ENCODE results near the gene RPL22. TPM values are rescaled to one million over a fixed set of nuclear protein-coding genes. Genes with fewer than 3 reads are reported as not detected.

RPL22 gene
- total RNA-seq, 4 donors from 2014 or later, result 142 to 235 (median 159) TPM

DNA sequence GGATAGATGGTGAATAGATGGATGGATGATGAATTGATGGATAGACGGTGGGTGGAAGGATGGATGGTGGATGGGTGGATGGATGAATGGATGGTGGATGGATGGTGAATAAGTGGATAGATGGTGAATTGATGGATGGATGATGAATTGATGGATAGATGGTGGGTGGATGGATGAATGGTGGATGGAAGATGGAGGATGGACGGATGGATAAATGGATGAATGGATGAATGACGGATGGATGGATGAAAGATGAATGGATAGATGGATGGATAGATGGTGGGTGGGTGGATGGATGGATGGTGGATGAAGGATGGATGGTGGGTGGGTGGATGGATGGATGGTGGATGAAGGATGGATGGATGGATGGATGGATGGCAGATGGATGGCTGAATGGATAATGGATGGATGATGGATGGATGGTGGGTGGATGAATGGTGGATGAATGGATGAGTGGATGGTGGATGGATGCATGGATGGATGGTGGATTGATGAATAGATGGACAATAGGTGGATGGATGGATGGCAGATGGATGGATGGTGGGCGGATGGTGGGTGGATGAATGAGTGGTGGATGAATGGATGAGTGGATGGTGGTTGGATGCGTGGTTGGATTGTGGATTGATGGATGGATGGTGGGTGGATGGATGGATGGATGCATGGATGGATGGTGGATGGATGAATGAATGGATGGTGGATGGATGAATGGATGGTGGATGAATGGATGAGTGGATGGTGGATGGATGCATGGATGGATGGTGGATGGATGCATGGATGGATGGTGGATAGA is 24.6 kb downstream of the RPL22 start:
- 86 to 94% methylated on average over 5 of the region's 5 CpGs for WGBS, 2 donors
- H3K27me3 ChIP-seq, result peaks cover 5 to 84% of the 10 kb centered on the region in 2 donors
- no peak for TF ChIP-seq POLR2A (IDR thresholded peaks at IDR 0.05)
- no peak for DNase-seq (ENCODE audit: low spot score in 2 of 2)
- no peak overlapping the region for H3K4me3 ChIP-seq
- no peaks in the 10 kb centered on the region for H3K9me3 ChIP-seq
- no peak overlapping the region for H3K27ac ChIP-seq
- no peaks in the 10 kb centered on the region for H3K36me3 ChIP-seq
- peaks cover 0 to 12% (median 8%) of the 10 kb centered on the region in 4 donors for H3K4me1 ChIP-seq

DNA sequence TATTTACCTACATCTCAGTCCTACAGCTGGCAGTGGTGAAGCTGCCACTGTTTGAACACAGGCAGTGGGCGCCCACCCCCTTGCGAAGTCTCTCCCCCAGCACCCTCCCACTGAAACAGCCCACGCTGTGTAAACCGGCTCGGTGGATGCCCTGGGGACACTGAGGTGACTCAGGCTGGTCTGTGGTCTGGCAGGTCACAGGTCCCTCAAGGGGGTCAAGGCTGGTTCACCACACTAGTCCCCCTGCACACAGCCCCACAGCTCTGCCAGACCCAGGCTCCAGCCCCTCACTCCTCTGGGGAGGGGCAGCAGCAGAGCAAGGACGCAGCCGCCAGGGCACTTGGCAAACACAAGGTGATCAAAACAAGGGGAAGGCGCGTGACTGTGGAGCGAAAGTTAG is 26.8 kb downstream of the RPL22 start:
- no peaks in the 10 kb centered on the region for H3K4me1 ChIP-seq
- H3K36me3 ChIP-seq, result no peaks in the 10 kb centered on the region
- no peaks in the 10 kb centered on the region for H3K9me3 ChIP-seq
- WGBS, 2 donors, result 76 to 84% methylated on average over 7 to 9 of the region's 10 CpGs
- peaks cover 1 to 73% of the 10 kb centered on the region in 2 donors for H3K27me3 ChIP-seq
- no peak for DNase-seq (ENCODE audit: low spot score in 2 of 2)
- no peak for TF ChIP-seq POLR2A (IDR thresholded peaks at IDR 0.05)
- TF ChIP-seq, protein P1, sequence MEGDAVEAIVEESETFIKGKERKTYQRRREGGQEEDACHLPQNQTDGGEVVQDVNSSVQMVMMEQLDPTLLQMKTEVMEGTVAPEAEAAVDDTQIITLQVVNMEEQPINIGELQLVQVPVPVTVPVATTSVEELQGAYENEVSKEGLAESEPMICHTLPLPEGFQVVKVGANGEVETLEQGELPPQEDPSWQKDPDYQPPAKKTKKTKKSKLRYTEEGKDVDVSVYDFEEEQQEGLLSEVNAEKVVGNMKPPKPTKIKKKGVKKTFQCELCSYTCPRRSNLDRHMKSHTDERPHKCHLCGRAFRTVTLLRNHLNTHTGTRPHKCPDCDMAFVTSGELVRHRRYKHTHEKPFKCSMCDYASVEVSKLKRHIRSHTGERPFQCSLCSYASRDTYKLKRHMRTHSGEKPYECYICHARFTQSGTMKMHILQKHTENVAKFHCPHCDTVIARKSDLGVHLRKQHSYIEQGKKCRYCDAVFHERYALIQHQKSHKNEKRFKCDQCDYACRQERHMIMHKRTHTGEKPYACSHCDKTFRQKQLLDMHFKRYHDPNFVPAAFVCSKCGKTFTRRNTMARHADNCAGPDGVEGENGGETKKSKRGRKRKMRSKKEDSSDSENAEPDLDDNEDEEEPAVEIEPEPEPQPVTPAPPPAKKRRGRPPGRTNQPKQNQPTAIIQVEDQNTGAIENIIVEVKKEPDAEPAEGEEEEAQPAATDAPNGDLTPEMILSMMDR (IDR thresholded peaks at IDR 0.05), result no peak
- no peak for TF ChIP-seq EP300 (IDR thresholded peaks at IDR 0.05)
- H3K27ac ChIP-seq, result no peak overlapping the region
- H3K4me3 ChIP-seq, result no peak overlapping the region

DNA sequence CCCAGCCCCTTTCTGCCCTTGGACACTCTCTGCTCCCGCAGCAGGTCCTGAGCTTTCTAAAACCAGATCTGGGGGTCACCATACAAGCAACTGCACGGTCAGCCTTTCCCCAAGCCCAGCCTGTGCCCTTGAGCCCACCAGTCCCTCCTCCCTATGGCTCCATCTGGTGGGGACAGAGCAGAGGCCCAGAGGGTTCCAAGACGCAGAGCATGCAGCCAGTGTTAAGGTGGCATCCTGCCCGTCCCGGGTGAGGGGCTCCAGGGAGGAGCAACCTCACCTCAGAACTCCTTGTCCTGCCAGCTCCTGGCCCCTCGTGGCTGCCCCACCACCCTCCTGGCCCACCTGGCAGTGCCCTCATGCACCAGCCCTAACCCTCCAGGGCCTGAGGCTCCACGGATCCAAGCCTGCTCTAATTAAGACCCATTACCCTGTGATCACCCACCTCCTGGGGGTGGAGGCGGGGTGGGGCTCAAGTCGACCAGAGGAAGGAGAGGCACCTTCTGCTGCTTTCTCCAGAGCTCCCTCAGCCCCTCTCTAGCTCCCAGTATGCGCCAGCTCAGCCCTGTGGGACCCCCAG is 27.8 kb downstream of the RPL22 start:
- H3K27ac ChIP-seq, result no peak overlapping the region
- no peak for TF ChIP-seq EP300 (IDR thresholded peaks at IDR 0.05)
- TF ChIP-seq, protein P1 (IDR thresholded peaks at IDR 0.05), result no peak
- no peak for TF ChIP-seq POLR2A (IDR thresholded peaks at IDR 0.05)
- no peak overlapping the region for H3K4me3 ChIP-seq
- H3K9me3 ChIP-seq, result no peaks in the 10 kb centered on the region
- no peaks in the 10 kb centered on the region for H3K4me1 ChIP-seq
- 43 to 65% methylated on average over 5 to 9 of the region's 10 CpGs for WGBS, 2 donors
- H3K27me3 ChIP-seq, result peaks cover 0 to 64% of the 10 kb centered on the region in 2 donors
- no peak for DNase-seq (ENCODE audit: low spot score in 2 of 2)
- H3K36me3 ChIP-seq, result no peaks in the 10 kb centered on the region

DNA sequence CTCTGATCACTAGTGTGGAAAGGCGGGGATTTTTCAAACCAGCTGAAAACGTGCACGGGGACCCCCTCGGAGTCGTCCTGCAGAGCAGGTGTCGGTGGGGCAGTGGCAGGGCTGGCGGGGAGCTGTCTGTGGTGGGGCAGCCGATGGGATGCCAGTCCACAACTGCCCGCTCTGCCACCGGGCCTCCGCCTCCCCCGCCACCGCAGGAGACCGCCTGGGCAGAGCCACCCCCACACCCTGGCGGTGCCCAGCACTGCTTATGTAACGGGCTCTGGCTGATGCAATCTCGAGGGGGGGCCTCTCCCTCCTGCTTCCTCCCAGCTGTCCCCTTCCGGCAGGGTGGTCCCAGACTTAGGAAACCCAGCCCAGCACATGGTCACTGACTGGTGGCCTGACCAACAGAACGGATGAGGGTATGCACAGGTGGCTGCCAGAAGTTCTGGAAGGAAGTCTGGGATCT is 28.6 kb downstream of the RPL22 start:
- 47 to 63% methylated on average over 15 to 19 of the region's 19 CpGs for WGBS, 2 donors
- Histone ChIP-seq H3K9me3 (no peaks in the 10 kb centered on the region), H3K36me3 (no peaks in the 10 kb centered on the region), H3K4me1 (no peaks in the 10 kb centered on the region), H3K27ac (no peak overlapping the region), H3K4me3 (no peak overlapping the region), H3K27me3 (peaks cover 0 to 56% of the 10 kb centered on the region in 2 donors)
- no peak for TF ChIP-seq EP300 (IDR thresholded peaks at IDR 0.05)
- TF ChIP-seq, protein P1 (IDR thresholded peaks at IDR 0.05), result no peak
- no peak for TF ChIP-seq POLR2A (IDR thresholded peaks at IDR 0.05)
- no peak for DNase-seq (ENCODE audit: low spot score in 2 of 2)

DNA sequence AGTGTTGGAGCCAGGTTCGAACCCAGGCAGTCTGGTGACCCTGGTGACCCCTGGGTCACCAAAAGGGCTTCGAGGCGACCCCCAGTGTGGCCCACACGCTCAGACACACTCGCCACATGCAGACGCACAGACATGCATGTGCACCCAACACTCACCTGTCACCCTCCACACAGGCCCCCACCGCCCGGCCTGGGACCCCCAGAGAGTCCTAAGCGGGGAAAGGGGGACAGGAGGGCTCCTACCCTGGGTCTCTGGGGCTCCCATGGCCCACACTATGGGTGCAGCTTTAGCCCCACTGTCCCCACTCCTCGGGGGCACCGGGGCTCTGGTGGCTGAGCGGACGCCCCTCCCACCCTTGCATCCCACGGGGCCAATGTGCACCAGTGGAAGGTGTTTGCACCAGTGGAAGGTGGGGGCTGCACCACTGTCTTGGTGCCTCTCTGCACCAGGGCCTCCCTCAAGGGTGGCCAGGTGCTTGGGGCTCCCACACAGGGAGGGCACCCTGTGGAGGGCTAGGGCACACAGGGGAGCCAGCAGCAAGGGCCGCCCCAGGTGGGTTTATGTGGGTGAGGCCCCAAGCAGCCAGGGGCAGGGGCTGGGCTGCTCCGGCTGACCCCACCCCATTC is 29.2 kb downstream of the RPL22 start:
- Histone ChIP-seq H3K4me1 (no peaks in the 10 kb centered on the region), H3K4me3 (no peak overlapping the region), H3K9me3 (no peaks in the 10 kb centered on the region), H3K36me3 (no peaks in the 10 kb centered on the region), H3K27me3 (peaks cover 0 to 53% of the 10 kb centered on the region in 2 donors), H3K27ac (no peak overlapping the region)
- no peak for DNase-seq (ENCODE audit: low spot score in 2 of 2)
- no peak for TF ChIP-seq EP300 (IDR thresholded peaks at IDR 0.05)
- no peak for TF ChIP-seq POLR2A (IDR thresholded peaks at IDR 0.05)
- TF ChIP-seq, protein P1 (IDR thresholded peaks at IDR 0.05), result no peak
- WGBS, 2 donors, result 71 to 78% methylated on average over 15 to 16 of the region's 16 CpGs

Measured in tibial nerve (tissue), 4 donors.